A673 (cell line): ENCODE data around the gene BLZF1. TPM values are rescaled to one million over a fixed set of nuclear protein-coding genes. Genes with fewer than 3 reads are reported as not detected.

Source experiments
- BruUV-seq: library from RNA; stranded (reverse); fragments of 400-500 nt; replicated peaks from 2 replicates; lab custom pipeline; 2021; lab: Mats Ljungman, UMichigan
- CTCF ChIA-PET: fragments of 300-600 bp; sonication (Branson Sonifier 250); formaldehyde crosslinking; loops from one replicate; lab custom pipeline; 2022; ENCODE audit warnings: antibody characterized with exemption; lab: Charles Lee
- POLR2A ChIA-PET: fragments of 300-600 bp; sonication (Branson Sonifier 250); formaldehyde crosslinking; loops from one replicate; lab custom pipeline; 2022; ENCODE audit warnings: antibody characterized with exemption; ENCODE audit not compliant: low non-redundant PET; lab: Charles Lee
- DNase-seq: peaks from one replicate; pipeline ENCODE4 v3.0.0-alpha.2; 2015; ENCODE audit warnings: low spot score
- H3K27ac ChIP-seq: fragments of 200-600 bp; sonication (generic); 2 replicates; pipeline ENCODE4 v1.5.1; 2016; ENCODE audit warnings: mixed run types, low read depth, mild to moderate bottlenecking, mixed read lengths, antibody characterized with exemption, low read length; ENCODE audit not compliant: poor library complexity, severe bottlenecking
- H3K27me3 ChIP-seq: fragments of 200-600 bp; sonication (generic); replicated peaks from 2 replicates; pipeline ENCODE4 v1.6.1; 2017; ENCODE audit warnings: mixed run types, low read depth, mild to moderate bottlenecking, mixed read lengths, antibody characterized with exemption, low read length; ENCODE audit not compliant: insufficient read depth, poor library complexity
- H3K36me3 ChIP-seq: fragments of 200-600 bp; sonication (generic); 2 replicates; pipeline ENCODE4 v1.6.1; 2016; ENCODE audit warnings: mixed run types, mild to moderate bottlenecking, mixed read lengths, antibody characterized with exemption, low read length; ENCODE audit not compliant: insufficient read depth, poor library complexity, severe bottlenecking
- H3K4me1 ChIP-seq: fragments of 200-600 bp; sonication (generic); 2 replicates; pipeline ENCODE4 v1.6.1; 2017; ENCODE audit warnings: mixed run types, mild to moderate bottlenecking, mixed read lengths, antibody characterized with exemption, low read length; ENCODE audit not compliant: insufficient read depth, poor library complexity, severe bottlenecking
- H3K4me3 ChIP-seq: fragments of 200-600 bp; sonication (generic); 2 replicates; pipeline ENCODE4 v1.5.1; 2016; ENCODE audit warnings: low read depth, mixed run types, mild to moderate bottlenecking, mixed read lengths, low read length; ENCODE audit not compliant: poor library complexity, severe bottlenecking
- H3K9me3 ChIP-seq: fragments of 200-600 bp; sonication (generic); 2 replicates; pipeline ENCODE4 v1.6.1; 2016; ENCODE audit warnings: mixed run types, low read depth, mild to moderate bottlenecking, mixed read lengths, antibody characterized with exemption, low read length; ENCODE audit not compliant: poor library complexity, severe bottlenecking
- EZH2 ChIP-seq: fragments of 200-600 bp; sonication (generic); IDR thresholded peaks from 2 replicates; pipeline ENCODE4 v1.6.1; 2017; ENCODE audit warnings: borderline replicate concordance, low read depth, mild to moderate bottlenecking, mixed read lengths, antibody characterized with exemption, low read length; ENCODE audit not compliant: poor library complexity, severe bottlenecking
- intact Hi-C: fragments of 100-400 bp; cut with micrococcal nuclease; formaldehyde crosslinking; loops from one replicate; pipeline ENCODE4 v1.10.0; 2022; ENCODE audit not compliant: unreplicated experiment
- total RNA-seq: library from RNA; stranded (reverse); gene quantifications from 2 replicates; pipeline ENCODE4 v1.2.3, GENCODE V29; 2021
- TF ChIP-seq, protein P1 (sequence below): fragments of 300-800, 200-600 bp; sonication (generic); conservative IDR thresholded peaks from 2 replicates; pipeline ENCODE4 v1.5.1; 2017; ENCODE audit warnings: low read depth, mild to moderate bottlenecking, antibody characterized with exemption, low read length, moderate library complexity, mixed read lengths

The BLZF1 gene
- total RNA-seq, 1 experiment from 2014 or later, result 22.5 TPM

DNA sequence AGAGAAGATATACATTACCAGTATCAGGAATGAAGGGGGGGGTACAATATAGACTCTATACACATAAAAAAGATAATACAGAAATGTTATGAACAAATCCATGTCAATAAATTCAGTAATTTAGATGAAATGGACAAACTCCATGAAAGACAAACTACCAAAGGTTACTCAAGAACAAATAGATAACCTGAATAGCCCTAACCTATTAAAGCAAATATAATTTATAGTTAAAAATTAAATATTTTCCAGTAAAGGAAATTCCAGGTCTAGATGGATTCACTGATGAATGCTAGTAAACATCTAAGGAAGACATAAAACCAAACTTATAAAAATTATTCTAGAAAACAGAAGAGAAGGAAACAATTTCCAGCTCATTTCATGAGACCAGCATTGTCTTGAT is 13.2 kb downstream of the BLZF1 start:
- POLR2A ChIA-PET, result no interaction called here
- TF ChIP-seq, protein P1, sequence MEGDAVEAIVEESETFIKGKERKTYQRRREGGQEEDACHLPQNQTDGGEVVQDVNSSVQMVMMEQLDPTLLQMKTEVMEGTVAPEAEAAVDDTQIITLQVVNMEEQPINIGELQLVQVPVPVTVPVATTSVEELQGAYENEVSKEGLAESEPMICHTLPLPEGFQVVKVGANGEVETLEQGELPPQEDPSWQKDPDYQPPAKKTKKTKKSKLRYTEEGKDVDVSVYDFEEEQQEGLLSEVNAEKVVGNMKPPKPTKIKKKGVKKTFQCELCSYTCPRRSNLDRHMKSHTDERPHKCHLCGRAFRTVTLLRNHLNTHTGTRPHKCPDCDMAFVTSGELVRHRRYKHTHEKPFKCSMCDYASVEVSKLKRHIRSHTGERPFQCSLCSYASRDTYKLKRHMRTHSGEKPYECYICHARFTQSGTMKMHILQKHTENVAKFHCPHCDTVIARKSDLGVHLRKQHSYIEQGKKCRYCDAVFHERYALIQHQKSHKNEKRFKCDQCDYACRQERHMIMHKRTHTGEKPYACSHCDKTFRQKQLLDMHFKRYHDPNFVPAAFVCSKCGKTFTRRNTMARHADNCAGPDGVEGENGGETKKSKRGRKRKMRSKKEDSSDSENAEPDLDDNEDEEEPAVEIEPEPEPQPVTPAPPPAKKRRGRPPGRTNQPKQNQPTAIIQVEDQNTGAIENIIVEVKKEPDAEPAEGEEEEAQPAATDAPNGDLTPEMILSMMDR, result no peak
- no peak for TF ChIP-seq EZH2
- H3K9me3 ChIP-seq, result no peaks in the 10 kb centered on the region
- no peaks in the 10 kb centered on the region for H3K4me1 ChIP-seq
- no TSS peak for BruUV-seq
- H3K27ac ChIP-seq, result no peak overlapping the region
- peaks cover 30% of the 10 kb centered on the region for H3K36me3 ChIP-seq
- H3K4me3 ChIP-seq, result no peak overlapping the region
- CTCF ChIA-PET, result no interaction called here
- intact Hi-C loops, result no loop called here
- no peak for DNase-seq
- H3K27me3 ChIP-seq, result no peaks in the 10 kb centered on the region

DNA sequence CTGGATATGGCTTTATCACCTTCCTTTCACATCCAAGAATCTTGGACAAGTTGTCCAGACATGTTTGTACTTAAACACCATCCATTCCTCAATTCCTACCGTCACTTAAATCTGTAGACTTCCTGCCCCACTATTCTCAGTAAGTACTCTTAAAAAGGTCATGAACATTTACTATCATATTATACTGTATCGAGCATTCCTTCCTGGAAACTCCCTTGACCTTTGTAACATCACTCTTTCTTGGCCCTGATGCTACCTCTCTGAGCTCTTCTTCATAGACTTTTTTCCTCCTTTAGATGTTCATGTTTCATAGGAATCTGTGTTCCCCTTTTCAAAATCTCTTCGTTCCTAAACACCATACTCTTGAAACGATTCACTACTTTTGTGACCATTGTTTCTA is 15.5 kb downstream of the BLZF1 start:
- no peaks in the 10 kb centered on the region for H3K9me3 ChIP-seq
- no peaks in the 10 kb centered on the region for H3K27me3 ChIP-seq
- ChIA-PET CTCF (no interaction called here), POLR2A (no interaction called here)
- H3K27ac ChIP-seq, result no peak overlapping the region
- DNase-seq, result no peak
- no TSS peak for BruUV-seq
- intact Hi-C loops, result no loop called here
- peaks cover 30% of the 10 kb centered on the region for H3K36me3 ChIP-seq
- no peaks in the 10 kb centered on the region for H3K4me1 ChIP-seq
- H3K4me3 ChIP-seq, result no peak overlapping the region
- no peak for TF ChIP-seq EZH2
- TF ChIP-seq, protein P1, result no peak

DNA sequence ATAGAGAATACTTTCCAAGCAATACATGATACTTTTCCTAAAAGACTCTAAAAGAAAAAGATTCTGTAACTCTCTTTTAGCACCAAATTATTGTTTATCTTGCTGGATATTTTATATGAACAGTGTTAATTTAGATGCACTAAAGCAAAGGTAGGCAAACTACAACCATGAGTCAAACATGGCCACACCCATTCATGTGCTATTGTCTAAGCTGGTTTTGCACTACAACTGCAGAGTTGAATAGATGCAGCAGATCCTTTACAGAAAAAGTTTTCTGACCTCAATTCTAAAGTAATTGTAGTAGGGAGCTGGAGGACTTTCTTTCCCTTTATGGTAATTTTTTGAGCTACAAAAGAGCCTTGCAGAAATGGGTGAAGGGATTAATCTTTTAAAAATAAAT is 19.4 kb downstream of the BLZF1 start:
- H3K4me1 ChIP-seq, result no peaks in the 10 kb centered on the region
- BruUV-seq, result no TSS peak
- DNase-seq, result no peak
- no peak overlapping the region for H3K27ac ChIP-seq
- TF ChIP-seq EZH2, result no peak
- TF ChIP-seq, protein P1, result no peak
- H3K27me3 ChIP-seq, result no peaks in the 10 kb centered on the region
- no peaks in the 10 kb centered on the region for H3K9me3 ChIP-seq
- ChIA-PET CTCF (no interaction called here), POLR2A (no interaction called here)
- intact Hi-C loops, result no loop called here
- no peak overlapping the region for H3K4me3 ChIP-seq
- H3K36me3 ChIP-seq, result peaks cover 24% of the 10 kb centered on the region
